Parathyroid adenoma (tissue), 2 donors: Measurements from ENCODE around the gene C19orf81.

Source experiments
- H2AFZ ChIP-seq: fragments of 300-600 bp; sonication (generic); one replicate; pipeline ENCODE4 v1.7.0; 2017; ENCODE audit warnings: antibody characterized with exemption, mild to moderate bottlenecking
- H3K27ac ChIP-seq: fragments of 300-600 bp; sonication (generic); one replicate; pipeline ENCODE4 v1.7.0; 2017
- H3K27me3 ChIP-seq: fragments of 300-600 bp; sonication (generic); one replicate; pipeline ENCODE4 v1.7.0; 2017; ENCODE audit warnings: low read length; ENCODE audit not compliant: control insufficient read depth, insufficient read depth
- H3K36me3 ChIP-seq: fragments of 300-600 bp; sonication (generic); one replicate; pipeline ENCODE4 v1.7.0; 2017; ENCODE audit warnings: low read length; ENCODE audit not compliant: control insufficient read depth, insufficient read depth
- H3K4me1 ChIP-seq: fragments of 300-600 bp; sonication (generic); one replicate; pipeline ENCODE4 v1.7.0; 2017; ENCODE audit warnings: control low read depth
- H3K4me2 ChIP-seq: fragments of 300-600 bp; sonication (generic); one replicate; pipeline ENCODE4 v1.7.0; 2017; ENCODE audit warnings: low read length
- H3K4me3 ChIP-seq: fragments of 300-600 bp; sonication (generic); one replicate; pipeline ENCODE4 v1.7.0; 2017; ENCODE audit warnings: low read depth, low read length
- H3K79me2 ChIP-seq: fragments of 300-600 bp; sonication (generic); one replicate; pipeline ENCODE4 v1.7.0; 2017; ENCODE audit warnings: control low read depth
- H3K9ac ChIP-seq: fragments of 300-600 bp; sonication (generic); one replicate; pipeline ENCODE4 v1.7.0; 2017; ENCODE audit warnings: mild to moderate bottlenecking
- H3K9me3 ChIP-seq: fragments of 300-600 bp; sonication (generic); one replicate; pipeline ENCODE4 v1.7.0; 2017; ENCODE audit warnings: low read length; ENCODE audit not compliant: control insufficient read depth
- CTCF ChIP-seq: fragments of 300-600 bp; sonication (generic); IDR thresholded peaks from one replicate; pipeline ENCODE4 v1.7.0; 2017; ENCODE audit warnings: antibody characterized with exemption, mild to moderate bottlenecking
- donor health status: primary hyperparathyroidism.

C19orf81 gene

GRCh38 chr19:50628146-50628545, 21.1 kb upstream of the C19orf81 start:
- no peaks in the 10 kb centered on the region for H3K4me1 ChIP-seq
- H3K79me2 ChIP-seq, result no peaks in the 10 kb centered on the region
- no peaks in the 10 kb centered on the region for H3K27me3 ChIP-seq
- no peak overlapping the region for H2AFZ ChIP-seq
- H3K4me2 ChIP-seq, result no peak overlapping the region
- H3K4me3 ChIP-seq, result no peak overlapping the region
- H3K9me3 ChIP-seq, result no peaks in the 10 kb centered on the region
- H3K9ac ChIP-seq, result no peak overlapping the region
- H3K27ac ChIP-seq, result no peak overlapping the region
- no peaks in the 10 kb centered on the region for H3K36me3 ChIP-seq
- TF ChIP-seq CTCF, result no peak

GRCh38 chr19:50628551-50628950, 20.7 kb upstream of the C19orf81 start:
- H3K9me3 ChIP-seq, result no peaks in the 10 kb centered on the region
- no peak overlapping the region for H3K4me3 ChIP-seq
- H3K36me3 ChIP-seq, result no peaks in the 10 kb centered on the region
- TF ChIP-seq CTCF, result no peak
- H3K79me2 ChIP-seq, result no peaks in the 10 kb centered on the region
- no peak overlapping the region for H3K4me2 ChIP-seq
- H3K27me3 ChIP-seq, result no peaks in the 10 kb centered on the region
- no peaks in the 10 kb centered on the region for H3K4me1 ChIP-seq
- H2AFZ ChIP-seq, result no peak overlapping the region
- no peak overlapping the region for H3K27ac ChIP-seq
- H3K9ac ChIP-seq, result no peak overlapping the region

- H3K4me2 ChIP-seq, result no peak overlapping the region
- no peak overlapping the region for H3K27ac ChIP-seq
- no peak for TF ChIP-seq CTCF
- no peak overlapping the region for H2AFZ ChIP-seq
- no peaks in the 10 kb centered on the region for H3K9me3 ChIP-seq
- no peaks in the 10 kb centered on the region for H3K27me3 ChIP-seq
- H3K4me3 ChIP-seq, result no peak overlapping the region
- no peaks in the 10 kb centered on the region for H3K4me1 ChIP-seq
- H3K36me3 ChIP-seq, result no peaks in the 10 kb centered on the region
- no peaks in the 10 kb centered on the region for H3K79me2 ChIP-seq
- no peak overlapping the region for H3K9ac ChIP-seq
Observed at GRCh38 chr19:50629194-50629593, 20.1 kb upstream of the C19orf81 start.

- no peak for TF ChIP-seq CTCF
- Histone ChIP-seq H3K4me1 (no peaks in the 10 kb centered on the region), H3K9me3 (no peaks in the 10 kb centered on the region), H3K27ac (no peak overlapping the region), H3K36me3 (no peaks in the 10 kb centered on the region), H3K79me2 (no peaks in the 10 kb centered on the region), H3K4me3 (no peak overlapping the region), H3K4me2 (no peak overlapping the region), H3K27me3 (no peaks in the 10 kb centered on the region), H3K9ac (no peak overlapping the region), H2AFZ (no peak overlapping the region)
Observed at GRCh38 chr19:50629801-50630200, 19.4 kb upstream of the C19orf81 start.

- Histone ChIP-seq H2AFZ (no peak overlapping the region), H3K36me3 (no peaks in the 10 kb centered on the region), H3K27ac (no peak overlapping the region), H3K9ac (no peak overlapping the region), H3K27me3 (no peaks in the 10 kb centered on the region), H3K79me2 (no peaks in the 10 kb centered on the region), H3K9me3 (no peaks in the 10 kb centered on the region), H3K4me2 (no peak overlapping the region), H3K4me3 (no peak overlapping the region), H3K4me1 (no peaks in the 10 kb centered on the region)
- TF ChIP-seq CTCF, result no peak
Observed at GRCh38 chr19:50632151-50632835, 17.0 kb upstream of the C19orf81 start.
